ENCODE data around the gene CRACR2A.

- TF ChIP-seq ATF2 (CRISPR knock-in tag; IDR thresholded peaks at IDR 0.05) (no peak), HOMEZ (CRISPR knock-in tag; IDR thresholded peaks at IDR 0.05) (no peak), SRF (CRISPR knock-in tag; IDR thresholded peaks at IDR 0.05) (no peak), ZNF174 (CRISPR knock-in tag; IDR thresholded peaks at IDR 0.05) (no peak), NR2C2 (CRISPR knock-in tag; IDR thresholded peaks at IDR 0.05) (no peak), NR2C2 (tag; IDR thresholded peaks at IDR 0.05) (no peak), POLR2A (conservative IDR thresholded peaks at IDR 0.05) (no peak), CTCF (IDR thresholded peaks at IDR 0.05 in 2 of 3, conservative IDR thresholded peaks at IDR 0.05 in 1 of 3; ENCODE audit: insufficient read depth in 2 of 3, low read depth in 1 of 3, low read length in 3 of 3) (no peak), ERF (CRISPR knock-in tag; IDR thresholded peaks at IDR 0.05) (no peak), BCOR (IDR thresholded peaks at IDR 0.05) (no peak), HCFC1 (IDR thresholded peaks at IDR 0.05; ENCODE audit: low read depth, low read length) (no peak), GABPA (tag; conservative IDR thresholded peaks at IDR 0.05; ENCODE audit: low read depth) (no peak), TAF1 (IDR thresholded peaks at IDR 0.05; ENCODE audit: control insufficient read depth, extremely low read depth, insufficient read depth, low read length, severe bottlenecking) (no peak), FIP1L1 (IDR thresholded peaks at IDR 0.05; ENCODE audit: low read depth, low read length, poor library complexity, severe bottlenecking) (no peak), ZNF146 (CRISPR knock-in tag; IDR thresholded peaks at IDR 0.05; ENCODE audit: unreplicated experiment) (no peak)
Observed at GRCh38 chr12:3647504-3647903, 105.4 kb downstream of the CRACR2A start.

Data from K562 (cell line).